ENCODE results near the gene KIF5A. TPM values are rescaled to one million over a fixed set of nuclear protein-coding genes. Genes with fewer than 3 reads are reported as not detected.
A peak's percentile ranks its signal among the peaks of the same experiment; 100 is the strongest.

KIF5A gene
- total RNA-seq, 4 donors from 2014 or later: 0.15 to 0.22 (median 0.19) TPM; not detected in 1

DNA sequence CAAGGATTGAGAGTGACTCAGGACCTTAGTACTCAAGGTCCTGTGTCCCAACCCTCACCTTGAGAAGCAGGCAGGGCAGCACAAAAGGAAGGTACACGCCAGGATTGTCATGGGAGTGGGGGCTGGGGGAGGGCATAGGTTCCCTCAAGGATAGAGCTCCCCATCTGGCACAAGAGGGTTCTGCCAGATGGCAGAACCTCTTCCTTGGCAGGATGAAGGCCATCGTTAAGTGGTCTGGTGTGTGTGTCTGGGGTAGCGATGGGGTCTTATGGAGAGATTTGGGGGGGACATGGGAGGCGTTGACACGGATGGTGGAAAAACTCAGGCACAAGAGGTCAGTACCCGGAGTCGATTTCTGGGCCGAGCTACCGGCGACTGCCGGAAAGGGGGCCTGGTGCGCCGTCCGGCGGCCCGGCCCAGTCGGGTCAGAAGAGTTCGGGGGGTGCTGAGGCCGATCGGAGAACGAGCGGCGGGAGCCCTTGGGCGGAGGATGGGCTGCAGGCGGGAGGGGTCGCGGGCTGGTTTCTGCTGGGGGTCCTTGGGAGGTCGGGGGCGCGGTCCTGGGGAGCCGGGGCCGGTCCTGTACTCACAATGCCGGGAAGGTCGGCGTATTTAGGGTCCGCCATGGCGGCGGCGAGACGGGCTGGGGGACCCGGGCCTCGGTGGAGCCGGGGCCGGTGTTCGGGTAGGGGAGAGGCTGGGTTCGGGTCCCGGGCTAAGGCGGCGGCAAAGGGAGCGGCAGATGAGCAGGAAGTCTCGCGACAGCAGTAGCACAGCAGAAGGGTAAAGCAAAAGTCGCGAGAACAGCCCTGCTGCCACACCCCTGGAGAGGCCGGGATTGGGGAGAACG is 3.2 kb upstream of the KIF5A start, which contains the start of gene DCTN2:
TSS of gene DCTN2 (minus strand) at position 755 of the 850 bp plus-strand sequence. CDS start at position 626, 129 bp downstream.
- WGBS, 2 donors: 0 to 2% methylated on average over 21 to 32 of the region's 56 CpGs
- Histone ChIP-seq H3K27ac (peak within 1 kb of the TSS; percentile 93 to 99 (median 97)), H3K27me3 (peaks cover 0 to 31% (median 0%) of the 10 kb centered on the region in 4 donors), H3K4me3 (peak within 1 kb of the TSS; percentile 65 to 100 (median 94)), H3K9me3 (no peaks in the 10 kb centered on the region), H3K36me3 (peaks cover 0 to 20% (median 0%) of the 10 kb centered on the region in 3 donors), H3K4me1 (peaks cover 16 to 50% (median 18%) of the 10 kb centered on the region in 3 donors)
- intact Hi-C loops (cut with DNase I): no loop called here
- peak; percentile 79 for DNase-seq
- peak in 2 of 4 donors; percentile 44 to 62 for TF ChIP-seq POLR2A (IDR thresholded peaks at IDR 0.05)
- TF ChIP-seq, protein P1, sequence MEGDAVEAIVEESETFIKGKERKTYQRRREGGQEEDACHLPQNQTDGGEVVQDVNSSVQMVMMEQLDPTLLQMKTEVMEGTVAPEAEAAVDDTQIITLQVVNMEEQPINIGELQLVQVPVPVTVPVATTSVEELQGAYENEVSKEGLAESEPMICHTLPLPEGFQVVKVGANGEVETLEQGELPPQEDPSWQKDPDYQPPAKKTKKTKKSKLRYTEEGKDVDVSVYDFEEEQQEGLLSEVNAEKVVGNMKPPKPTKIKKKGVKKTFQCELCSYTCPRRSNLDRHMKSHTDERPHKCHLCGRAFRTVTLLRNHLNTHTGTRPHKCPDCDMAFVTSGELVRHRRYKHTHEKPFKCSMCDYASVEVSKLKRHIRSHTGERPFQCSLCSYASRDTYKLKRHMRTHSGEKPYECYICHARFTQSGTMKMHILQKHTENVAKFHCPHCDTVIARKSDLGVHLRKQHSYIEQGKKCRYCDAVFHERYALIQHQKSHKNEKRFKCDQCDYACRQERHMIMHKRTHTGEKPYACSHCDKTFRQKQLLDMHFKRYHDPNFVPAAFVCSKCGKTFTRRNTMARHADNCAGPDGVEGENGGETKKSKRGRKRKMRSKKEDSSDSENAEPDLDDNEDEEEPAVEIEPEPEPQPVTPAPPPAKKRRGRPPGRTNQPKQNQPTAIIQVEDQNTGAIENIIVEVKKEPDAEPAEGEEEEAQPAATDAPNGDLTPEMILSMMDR (IDR thresholded peaks at IDR 0.05): peak in 1 of 6 experiments; percentile 11

DNA sequence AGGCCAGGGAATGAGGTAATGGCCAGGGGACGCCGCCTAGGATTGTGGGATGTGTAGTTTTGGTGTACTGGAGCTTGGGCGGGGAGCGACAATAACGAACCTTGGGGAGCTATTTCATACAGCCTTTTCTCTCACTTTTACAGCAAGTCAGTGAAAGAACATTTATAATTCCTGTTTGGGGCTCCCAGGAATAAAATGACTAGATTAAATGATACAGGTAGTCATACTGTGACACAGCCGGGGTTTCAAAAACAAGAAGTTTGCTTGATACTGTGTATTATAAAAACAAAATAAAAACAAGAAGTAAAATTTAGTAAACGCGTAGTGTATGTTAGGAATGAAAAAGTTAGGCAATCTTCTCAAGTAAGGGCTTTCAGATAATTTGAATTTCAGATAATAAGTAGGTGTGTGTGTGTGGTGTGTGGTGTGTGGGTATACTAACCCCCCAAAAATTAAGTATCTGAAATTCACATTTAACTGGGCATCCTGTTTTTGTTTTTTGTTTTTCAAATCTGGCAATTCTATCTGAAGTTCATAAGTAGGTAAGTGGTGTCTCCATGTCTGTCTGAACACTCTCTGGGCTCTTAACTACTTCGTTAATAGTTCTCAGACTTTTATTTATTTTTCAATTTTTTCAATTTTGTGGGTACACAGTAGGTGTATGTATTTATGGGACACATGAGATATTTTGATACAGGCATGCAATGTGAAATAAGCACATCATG is 2.4 kb upstream of the KIF5A start:
- Histone ChIP-seq H3K36me3 (peaks cover 0 to 12% (median 0%) of the 10 kb centered on the region in 3 donors), H3K9me3 (no peaks in the 10 kb centered on the region), H3K4me1 (peaks cover 16 to 48% (median 18%) of the 10 kb centered on the region in 3 donors), H3K27ac (peak overlapping the region; percentile 93 to 99 (median 97)), H3K4me3 (peak overlapping the region; percentile 65 to 100 (median 94)), H3K27me3 (peaks cover 0 to 31% (median 0%) of the 10 kb centered on the region in 4 donors)
- no peak for DNase-seq
- intact Hi-C loops (cut with DNase I): no loop called here
- no peak for TF ChIP-seq POLR2A (IDR thresholded peaks at IDR 0.05)
- TF ChIP-seq, protein P1 (IDR thresholded peaks at IDR 0.05): no peak
- 16 to 19% methylated on average over 9 of the region's 9 CpGs for WGBS, 2 donors

DNA sequence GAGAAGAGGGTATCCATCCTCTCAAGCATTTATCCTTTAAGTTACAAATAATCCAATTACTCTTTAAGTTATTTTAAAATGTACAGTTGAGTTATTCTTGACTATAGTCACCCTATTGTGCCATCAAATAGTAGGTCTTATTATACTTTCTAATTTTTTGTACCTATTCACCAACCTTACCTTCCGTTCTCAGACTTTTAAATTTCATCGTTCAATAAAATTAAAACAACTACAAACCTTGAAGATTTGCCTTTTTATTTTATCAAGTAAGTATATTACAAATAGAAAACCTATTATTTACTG is 1.9 kb upstream of the KIF5A start:
- no peak overlapping the region for H3K27ac ChIP-seq
- TF ChIP-seq POLR2A (IDR thresholded peaks at IDR 0.05): no peak
- TF ChIP-seq, protein P1 (IDR thresholded peaks at IDR 0.05): no peak
- intact Hi-C loops (cut with DNase I): no loop called here
- no peaks in the 10 kb centered on the region for H3K9me3 ChIP-seq
- no peak for DNase-seq
- no peak overlapping the region for H3K4me3 ChIP-seq
- peaks cover 0 to 35% (median 0%) of the 10 kb centered on the region in 4 donors for H3K27me3 ChIP-seq
- peaks cover 16 to 48% (median 18%) of the 10 kb centered on the region in 3 donors for H3K4me1 ChIP-seq
- 89 to 91% methylated on average over 2 of the region's 2 CpGs for WGBS, 2 donors
- peaks cover 0 to 7% (median 0%) of the 10 kb centered on the region in 3 donors for H3K36me3 ChIP-seq

DNA sequence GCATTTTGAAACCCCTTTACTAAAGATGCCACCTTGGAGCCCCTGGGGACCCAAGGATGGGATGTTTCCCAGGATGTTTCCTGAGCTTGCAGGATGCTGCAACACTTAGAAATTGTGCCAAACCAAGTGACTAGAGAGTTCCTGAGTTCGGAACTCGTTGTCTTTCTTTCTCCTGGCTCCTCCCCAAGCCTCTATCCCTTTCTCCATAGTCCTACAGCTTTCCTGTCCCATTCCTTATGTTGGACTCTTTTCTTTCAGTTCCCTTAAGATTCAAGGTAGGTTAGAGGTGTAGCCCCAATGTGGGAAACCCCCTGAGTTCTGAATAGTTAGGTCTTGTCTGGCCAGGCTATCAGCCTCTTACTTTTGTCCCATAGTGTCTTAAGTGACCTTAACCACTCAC is 1.4 kb upstream of the KIF5A start:
- H3K4me1 ChIP-seq: peaks cover 16 to 47% (median 18%) of the 10 kb centered on the region in 3 donors
- no peak overlapping the region for H3K27ac ChIP-seq
- no peaks in the 10 kb centered on the region for H3K9me3 ChIP-seq
- no peak overlapping the region for H3K4me3 ChIP-seq
- DNase-seq: no peak
- peaks cover 0 to 3% (median 0%) of the 10 kb centered on the region in 3 donors for H3K36me3 ChIP-seq
- intact Hi-C loops (cut with DNase I): no loop called here
- WGBS, 2 donors: 27 to 52% methylated on average over 2 of the region's 2 CpGs
- peaks cover 0 to 38% (median 0%) of the 10 kb centered on the region in 4 donors for H3K27me3 ChIP-seq
- TF ChIP-seq, protein P1 (IDR thresholded peaks at IDR 0.05): no peak
- TF ChIP-seq POLR2A (IDR thresholded peaks at IDR 0.05): no peak
